SK-N-MC (cell line): ENCODE data around the gene PTPRK.

Experiments used
- EZH2 ChIP-seq: fragments of 200-600 bp; sonication (generic); IDR thresholded peaks from one replicate; pipeline ENCODE4 v1.6.1; 2017; ENCODE audit warnings: antibody characterized with exemption
- FOXP2 ChIP-seq: optimal IDR thresholded peaks from 2 replicates; pipeline ENCODE3; 2011; ENCODE audit warnings: mild to moderate bottlenecking, moderate library complexity; ENCODE audit not compliant: insufficient read depth; ENCODE audit errors: extremely low read length, control extremely low read depth
- POLR2AphosphoS5 ChIP-seq: IDR thresholded peaks from 2 replicates; pipeline ENCODE4 v1.6.1; 2012; ENCODE audit warnings: mild to moderate bottlenecking, low read depth, low read length, borderline replicate concordance

- TF ChIP-seq EZH2 (no peak), POLR2AphosphoS5 (no peak), FOXP2 (no peak)
Measured at GRCh38 chr6:127952831-127953230, 567.6 kb downstream of the PTPRK start.
